Measurements from ENCODE around the gene PRM3.

The PRM3 gene, protein sequence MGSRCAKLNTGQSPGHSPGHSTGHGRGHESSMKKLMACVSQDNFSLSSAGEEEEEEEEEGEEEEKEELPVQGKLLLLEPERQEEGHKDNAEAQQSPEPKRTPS

GRCh38 chr16:11272921-11273720 lies at the start of gene PRM3:
PRM3 (minus strand) TSS chr16:11273629; CDS start chr16:11273595, 34 bp downstream.
- DNase-seq (ENCODE audit: extremely low spot score, insufficient read length, low read depth) = no peak
- no peak for FAIRE-seq

DNA sequence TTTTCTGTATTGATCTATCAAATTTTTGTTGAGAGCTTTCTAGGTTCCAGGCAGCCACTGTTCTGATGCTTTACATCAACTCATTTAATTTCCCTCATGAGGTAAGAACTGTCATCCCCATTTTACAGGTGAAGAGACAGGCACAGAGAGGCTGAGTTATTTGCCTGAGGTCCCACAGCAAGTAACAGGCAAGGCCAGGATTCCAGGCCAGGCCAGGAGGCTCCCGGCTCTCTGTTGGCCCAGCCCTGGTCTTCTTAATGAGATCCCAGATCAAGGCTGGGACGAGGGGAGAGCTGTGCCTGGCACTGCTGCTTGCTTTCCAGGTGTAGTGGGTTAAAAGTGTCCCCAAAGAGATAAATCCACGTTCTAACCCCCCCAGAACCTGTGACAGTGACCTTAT lies 49.4 kb upstream of the PRM3 start:
- DNase-seq (ENCODE audit: extremely low spot score, insufficient read length, low read depth) (no peak), FAIRE-seq (no peak)

GRCh38 chr16:11321662-11322061 lies 48.2 kb upstream of the PRM3 start:
- no peak for DNase-seq (ENCODE audit: extremely low spot score, insufficient read length, low read depth)
- FAIRE-seq = no peak

- DNase-seq (ENCODE audit: extremely low spot score, insufficient read length, low read depth) (no peak), FAIRE-seq (no peak)
Measured at GRCh38 chr16:11320170-11320569, 46.7 kb upstream of the PRM3 start.

- DNase-seq (ENCODE audit: extremely low spot score, insufficient read length, low read depth) = no peak
Measured at GRCh38 chr16:11319529-11320146, 46.2 kb upstream of the PRM3 start.

DNA sequence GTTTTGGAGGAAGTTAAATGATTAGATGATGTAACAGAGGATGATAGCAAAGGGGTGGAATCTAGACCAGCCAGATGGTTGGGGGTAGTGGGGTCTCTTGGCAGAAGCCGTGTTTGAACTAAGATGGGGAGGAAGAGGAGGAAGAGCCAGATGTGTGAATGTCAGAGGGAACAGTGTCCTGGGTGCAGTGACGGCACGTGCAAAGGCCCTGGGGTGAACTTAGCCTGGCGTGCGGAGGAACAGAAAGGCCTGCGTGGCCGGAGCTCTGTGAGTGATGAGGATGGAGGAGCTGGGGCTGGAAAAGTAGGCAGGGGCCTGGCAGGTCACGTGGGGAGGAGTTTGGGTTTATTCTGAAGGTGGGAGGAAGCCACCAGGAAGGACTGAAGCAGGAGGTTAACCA lies 45.4 kb upstream of the PRM3 start:
- DNase-seq (ENCODE audit: extremely low spot score, insufficient read length, low read depth) (no peak), FAIRE-seq (no peak)

More at GRCh38 chr16:11319529-11320146, 46.2 kb upstream of the PRM3 start:
- FAIRE-seq = no peak

DNA sequence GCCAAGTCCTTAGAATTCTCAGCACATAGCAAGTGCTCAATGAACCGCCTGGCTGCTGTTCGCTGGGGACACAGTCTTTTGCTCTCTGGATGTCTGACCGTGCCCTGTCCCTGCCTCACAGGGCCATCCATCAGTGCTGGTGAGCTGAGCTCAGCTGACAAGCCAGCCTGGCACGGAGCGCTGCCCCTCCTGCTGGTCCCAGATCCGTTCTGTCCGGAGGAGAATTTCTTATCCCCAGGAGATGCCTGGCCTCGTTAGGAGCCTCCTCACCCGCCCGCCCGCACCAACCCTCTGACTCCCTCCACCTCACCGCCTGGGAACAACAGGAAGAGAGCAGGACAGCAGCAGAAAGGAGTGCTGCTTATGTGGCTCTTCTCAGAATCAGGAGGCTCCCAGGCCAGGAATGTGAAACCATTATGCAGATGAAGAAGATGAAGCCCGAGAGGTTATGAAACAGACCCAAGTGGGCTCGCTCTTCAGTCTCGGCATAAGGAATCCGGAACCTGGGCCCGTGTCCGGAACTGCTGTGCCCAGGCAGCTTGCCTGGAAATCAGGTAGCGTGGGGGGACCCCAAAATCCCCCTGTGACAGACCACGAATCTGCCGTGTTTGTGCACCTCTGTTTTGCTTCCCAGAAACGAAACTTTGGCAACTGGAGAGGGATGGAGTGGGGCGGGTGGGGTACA lies 43.0 kb upstream of the PRM3 start:
- FAIRE-seq (no peak), DNase-seq (ENCODE audit: extremely low spot score, insufficient read length, low read depth) (no peak)

- no peak for FAIRE-seq
- DNase-seq (ENCODE audit: extremely low spot score, insufficient read length, low read depth) = no peak
Measured at GRCh38 chr16:11315510-11315909, 42.1 kb upstream of the PRM3 start.

DNA sequence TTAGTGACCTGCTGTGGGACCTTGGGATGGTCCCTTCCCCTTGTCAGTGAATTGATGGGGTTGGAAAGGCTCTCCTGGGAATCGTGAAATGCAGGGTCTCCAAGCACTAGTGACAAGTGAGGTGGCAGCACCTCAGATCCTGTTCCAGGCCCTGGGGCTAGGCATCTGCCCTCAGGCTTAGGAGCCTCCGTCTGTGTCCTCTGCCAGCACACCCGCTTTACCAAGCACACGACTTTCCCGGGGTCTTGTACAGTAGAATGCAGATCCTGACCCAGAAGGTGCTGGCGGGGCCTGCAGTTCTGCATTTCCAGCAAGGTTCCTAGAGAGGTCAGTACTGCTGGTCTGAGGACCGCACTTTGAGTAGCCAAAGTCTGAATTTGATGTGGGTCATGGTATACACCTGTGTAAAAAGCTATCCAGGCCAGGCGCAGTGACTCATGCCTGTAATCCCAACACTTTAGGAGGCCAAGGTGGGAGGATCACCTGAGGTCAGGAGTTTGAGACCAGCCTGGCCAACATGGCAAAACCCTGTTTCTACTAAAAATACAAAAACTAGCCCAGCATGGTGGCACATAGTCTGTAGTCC lies 41.0 kb upstream of the PRM3 start:
- no peak for FAIRE-seq
- DNase-seq (ENCODE audit: extremely low spot score, insufficient read length, low read depth) = no peak

- DNase-seq (ENCODE audit: extremely low spot score, insufficient read length, low read depth) = no peak
- no peak for FAIRE-seq
Measured at GRCh38 chr16:11313493-11314308, 40.3 kb upstream of the PRM3 start.

DNA sequence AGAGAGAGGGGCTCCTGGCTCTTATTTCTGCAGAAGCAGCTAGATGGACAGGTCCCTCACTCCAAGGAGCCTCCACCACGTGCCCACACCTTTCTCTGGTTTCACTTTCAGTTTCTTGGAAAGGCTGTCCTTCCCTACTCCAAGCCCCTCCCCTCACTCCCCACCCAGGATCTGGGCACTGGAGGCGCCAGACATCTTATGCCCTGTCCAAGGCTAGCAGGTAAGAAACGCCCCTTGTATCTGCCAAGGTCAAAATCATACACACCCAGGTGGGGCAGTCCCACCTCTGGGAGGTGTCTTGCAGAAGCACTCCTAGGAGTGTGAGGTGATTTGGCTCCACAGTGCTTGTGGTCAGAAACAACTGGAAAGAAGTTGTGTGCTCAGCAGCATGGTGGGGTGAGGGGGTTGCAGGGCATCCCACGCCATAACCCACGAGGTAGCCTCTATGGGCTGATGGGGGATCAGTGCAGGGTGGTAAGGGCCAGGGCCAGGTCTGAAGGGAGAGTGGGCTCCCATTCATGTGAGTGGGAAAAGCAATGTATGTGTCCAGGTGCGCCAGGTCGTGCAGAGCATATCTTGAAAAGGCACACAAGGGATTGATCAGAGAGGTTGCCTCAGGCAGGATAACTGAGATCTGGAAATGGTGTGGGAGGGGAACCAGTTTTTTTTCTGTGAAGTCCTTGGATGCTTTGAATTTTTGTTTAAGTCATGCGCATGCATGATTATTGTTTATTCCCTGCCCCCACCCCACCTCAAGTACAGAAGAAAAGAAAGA lies 39.5 kb upstream of the PRM3 start:
- FAIRE-seq (no peak), DNase-seq (ENCODE audit: extremely low spot score, insufficient read length, low read depth) (no peak)

- peak; percentile 86 for FAIRE-seq
- DNase-seq (ENCODE audit: extremely low spot score, insufficient read length, low read depth) = no peak
Measured at GRCh38 chr16:11310997-11311561, 37.6 kb upstream of the PRM3 start.

DNA sequence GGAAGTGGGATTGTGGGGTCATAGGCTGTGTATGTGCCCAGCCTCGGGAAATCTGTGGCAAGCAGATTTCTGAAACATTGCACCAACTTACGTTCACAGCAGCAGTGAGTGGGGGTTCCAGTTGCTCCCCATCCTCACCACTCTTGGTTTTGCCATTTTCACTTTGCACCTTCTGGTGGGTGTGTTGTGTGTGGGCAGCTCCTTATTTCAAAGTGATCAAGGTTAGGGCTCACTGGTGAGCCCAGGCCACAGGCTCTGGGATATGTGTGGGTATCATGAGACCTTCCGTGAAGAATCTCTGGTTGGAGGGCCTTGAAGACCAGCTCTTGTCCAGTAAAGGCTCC lies 37.2 kb upstream of the PRM3 start:
- DNase-seq (ENCODE audit: extremely low spot score, insufficient read length, low read depth) (no peak), FAIRE-seq (no peak)

DNA sequence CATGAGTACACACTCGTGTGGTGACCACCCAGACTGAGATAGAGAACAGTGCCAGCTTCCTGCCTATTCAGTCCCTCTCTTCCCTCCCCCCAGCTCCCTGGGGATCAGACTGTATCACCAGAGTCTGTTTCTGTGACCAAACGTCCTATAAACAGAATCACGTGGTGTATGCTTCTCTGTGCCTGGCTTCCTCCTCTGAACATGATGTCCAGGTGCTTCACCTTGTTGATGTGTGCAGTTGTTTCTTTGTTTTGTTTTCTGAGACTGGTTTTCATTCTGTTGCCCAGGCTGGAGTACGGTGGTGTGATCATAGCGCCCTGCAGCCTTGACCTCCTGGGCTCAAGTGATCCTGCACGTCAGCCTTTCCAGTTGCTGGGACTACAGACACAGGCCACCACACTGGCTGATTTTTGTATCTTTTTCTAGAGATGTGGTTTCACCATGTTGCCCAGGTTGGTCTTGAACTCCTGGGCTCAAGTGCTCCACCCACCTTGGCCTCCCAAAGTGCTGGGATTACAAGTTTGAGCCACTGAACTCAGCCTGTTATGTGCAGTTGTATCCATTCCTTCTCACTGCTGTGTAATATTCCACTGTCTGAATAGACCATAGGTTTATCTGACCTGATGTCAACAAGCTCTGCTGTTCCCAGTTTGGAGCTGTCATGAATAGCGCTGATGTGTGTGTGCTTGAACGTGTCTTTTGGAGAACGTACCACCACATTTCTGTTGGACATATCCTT lies 36.6 kb upstream of the PRM3 start:
- FAIRE-seq (peak; percentile 62), DNase-seq (ENCODE audit: extremely low spot score, insufficient read length, low read depth) (no peak)

GRCh38 chr16:11308493-11309283 lies 35.3 kb upstream of the PRM3 start:
- DNase-seq (ENCODE audit: extremely low spot score, insufficient read length, low read depth) (no peak), FAIRE-seq (no peak)

DNA sequence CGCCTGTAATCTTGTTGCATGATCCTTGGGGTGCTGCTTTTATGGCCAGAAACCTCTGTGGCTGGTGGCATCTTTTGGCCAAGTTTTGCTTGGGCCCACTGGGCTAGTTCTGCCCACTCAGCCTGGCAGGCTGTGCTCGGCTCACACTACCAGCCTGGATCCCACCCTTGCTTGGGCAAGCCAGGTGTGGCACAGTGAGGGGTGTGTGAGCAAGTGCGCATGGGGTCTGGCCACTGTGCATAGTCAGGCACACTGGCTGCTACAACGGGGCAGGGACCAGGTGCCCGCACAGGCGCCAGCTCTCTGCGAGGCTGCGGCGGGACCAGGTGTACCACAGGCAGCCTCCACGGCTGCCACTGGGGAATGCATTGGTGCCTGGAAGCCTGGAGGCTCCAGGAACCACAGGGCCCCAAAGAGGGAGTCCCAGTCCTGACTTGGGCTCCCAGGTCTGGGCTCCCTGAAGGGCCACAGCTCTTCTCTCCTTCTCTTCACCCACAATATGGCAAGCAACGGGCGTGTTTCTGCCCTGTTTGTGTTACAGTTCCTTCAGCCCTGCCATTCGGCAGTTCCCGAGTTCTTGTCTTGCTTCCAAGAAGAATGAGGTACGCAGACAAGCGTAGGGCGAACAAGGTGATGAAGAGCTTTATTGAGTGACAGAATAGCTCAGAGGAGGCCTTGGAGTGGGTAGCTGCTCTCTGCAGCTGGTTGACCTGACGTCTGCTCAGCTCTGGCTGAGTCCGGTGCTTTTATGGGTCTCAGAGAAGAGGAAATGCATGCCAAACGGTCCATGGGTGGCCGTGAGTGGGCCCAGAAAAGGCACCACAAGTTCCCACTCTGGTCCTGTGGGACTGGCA lies 34.4 kb upstream of the PRM3 start:
- DNase-seq (ENCODE audit: extremely low spot score, insufficient read length, low read depth) (no peak), FAIRE-seq (no peak)

Data from GM18507 (cell line).